Dermis blood vessel endothelial cell (primary cell): ENCODE results near the gene BEND5. TPM values are rescaled to one million over a fixed set of nuclear protein-coding genes. Genes with fewer than 3 reads are reported as not detected.

Experiments used
- DNase-seq: peaks from one replicate; pipeline ENCODE4 v3.0.0; 2010
- total RNA-seq: library from RNA; depleted of rRNA; stranded (reverse); fragments of >200 nt; gene quantifications from 2 replicates; pipeline ENCODE4 v1.2.3, GENCODE V29; 2014

The BEND5 gene
- total RNA-seq, 1 donor from 2014 or later = 0.17 TPM

DNA sequence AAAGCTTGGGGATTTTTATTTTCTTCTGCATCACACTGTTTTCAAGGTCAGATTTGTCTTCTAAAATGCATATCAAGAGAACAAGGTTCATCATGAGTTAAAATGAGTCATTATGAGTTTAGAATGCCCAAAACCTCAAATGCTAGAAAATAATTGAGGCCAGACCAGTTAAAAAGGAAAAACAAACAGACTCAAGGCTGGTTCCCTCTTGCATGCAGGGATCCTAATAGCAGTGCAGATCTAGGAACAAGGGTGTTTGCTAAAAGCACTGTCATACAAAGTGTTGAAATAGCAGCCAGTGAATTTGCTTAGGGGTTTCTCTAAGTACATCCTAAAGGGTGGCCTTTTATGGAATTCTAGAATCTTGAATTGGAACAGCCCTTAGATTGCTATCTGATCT lies 15.3 kb downstream of the BEND5 start:
- DNase-seq = no peak

DNA sequence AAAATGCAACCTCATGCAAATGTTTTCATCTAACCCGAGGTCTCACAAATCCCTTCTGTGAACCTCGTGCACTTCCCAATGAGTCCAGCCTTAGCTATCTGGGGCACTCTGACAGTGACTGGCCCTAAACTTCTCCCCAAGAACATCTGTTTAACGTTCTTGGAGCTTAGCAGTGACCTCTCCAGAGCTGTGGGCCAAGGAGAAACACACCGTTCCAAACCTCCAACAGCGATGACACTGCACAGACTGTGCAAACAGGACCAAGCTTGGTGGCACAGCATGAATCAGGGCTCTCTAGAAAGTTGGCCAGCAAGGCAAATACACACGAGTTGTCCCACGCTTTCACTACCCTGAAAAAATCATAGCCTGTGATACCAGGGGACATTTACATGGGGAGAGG lies 15.8 kb downstream of the BEND5 start:
- DNase-seq = no peak

DNA sequence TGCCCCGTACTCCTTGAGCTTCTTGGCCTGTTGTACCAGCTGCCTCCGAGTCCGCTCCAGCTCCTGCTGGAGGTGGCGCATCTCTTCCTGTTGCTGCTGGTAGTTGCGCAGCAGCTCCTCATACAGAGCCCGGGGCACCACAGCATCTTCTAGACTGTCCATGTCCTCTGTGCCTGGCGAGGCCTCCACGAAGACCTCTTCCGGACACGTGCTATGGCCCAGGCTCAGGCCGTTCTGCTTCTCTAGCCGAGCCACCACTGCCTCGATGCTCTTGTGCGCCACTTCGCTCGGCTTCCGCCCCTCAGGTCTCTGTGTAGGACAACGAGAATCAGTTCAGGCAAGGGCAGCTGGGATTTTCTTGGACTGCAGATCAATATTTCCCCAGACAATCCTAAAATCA lies 17.7 kb downstream of the BEND5 start:
- DNase-seq = no peak

DNA sequence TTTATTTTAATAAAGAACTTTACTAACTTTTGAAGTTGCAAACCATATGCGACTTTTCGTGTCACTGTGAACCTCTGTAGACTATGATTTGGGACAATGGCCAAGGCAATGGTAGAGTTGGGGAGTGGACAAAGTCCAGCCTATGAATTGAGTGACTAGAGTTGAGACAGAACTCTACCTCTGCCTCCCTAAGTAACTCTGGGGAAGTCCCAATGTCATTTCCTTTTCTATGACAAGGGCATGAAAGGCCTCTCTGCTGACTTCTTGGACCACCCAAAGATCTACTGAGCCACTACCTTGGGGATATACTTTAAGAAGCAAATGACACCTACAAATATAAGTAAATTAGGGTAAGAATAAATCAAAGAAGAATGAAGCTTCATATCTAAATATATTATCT lies 19.3 kb downstream of the BEND5 start:
- DNase-seq = no peak

DNA sequence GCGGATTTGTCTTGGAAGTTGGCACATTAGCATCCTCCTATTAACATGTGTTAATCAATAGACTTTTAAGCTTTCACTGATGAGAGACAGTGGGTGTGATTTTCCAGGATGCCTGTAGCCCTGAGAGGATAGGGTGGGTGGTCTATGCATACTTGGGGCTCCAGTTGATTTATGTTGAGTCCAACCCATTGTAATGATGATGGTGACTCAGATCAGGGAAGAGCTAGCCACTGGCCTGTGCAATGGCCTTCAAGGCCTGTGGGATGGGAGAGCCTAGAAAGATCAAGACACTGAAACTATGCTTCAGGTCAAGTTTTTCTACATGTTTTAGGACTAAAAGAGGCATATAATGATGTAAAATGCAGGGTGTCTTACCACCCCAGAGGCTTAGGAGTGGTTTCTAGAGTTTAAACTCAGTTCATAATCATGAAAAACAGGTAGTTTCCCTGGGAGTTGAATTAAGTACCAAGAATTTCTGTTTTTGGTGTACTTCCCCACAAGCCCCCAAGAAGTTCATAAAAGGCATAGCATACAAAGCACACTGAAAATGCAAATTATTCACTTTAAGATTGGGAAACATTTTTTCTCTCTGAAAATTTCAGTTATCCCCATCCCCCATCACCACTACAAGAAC lies 19.9 kb downstream of the BEND5 start:
- DNase-seq = no peak

DNA sequence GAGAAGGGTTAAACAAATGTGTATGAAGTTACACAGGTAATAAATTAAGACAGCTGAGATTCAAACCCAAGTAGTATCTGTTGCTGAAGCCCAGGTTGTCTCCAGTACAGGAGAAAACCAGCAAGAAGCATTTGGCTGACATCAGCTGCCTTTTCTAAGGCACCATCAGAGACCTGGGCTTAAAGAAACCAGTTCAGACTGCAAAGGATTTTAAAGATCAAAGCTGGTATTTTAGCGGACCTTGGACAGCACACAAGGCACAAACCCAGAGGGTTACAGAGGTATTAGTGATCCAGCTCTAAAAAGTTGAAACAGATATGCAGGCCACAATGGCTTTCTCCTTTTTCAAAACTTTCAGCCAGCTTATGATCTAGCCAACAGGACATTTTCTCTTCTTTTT lies 23.4 kb downstream of the BEND5 start:
- DNase-seq = no peak

DNA sequence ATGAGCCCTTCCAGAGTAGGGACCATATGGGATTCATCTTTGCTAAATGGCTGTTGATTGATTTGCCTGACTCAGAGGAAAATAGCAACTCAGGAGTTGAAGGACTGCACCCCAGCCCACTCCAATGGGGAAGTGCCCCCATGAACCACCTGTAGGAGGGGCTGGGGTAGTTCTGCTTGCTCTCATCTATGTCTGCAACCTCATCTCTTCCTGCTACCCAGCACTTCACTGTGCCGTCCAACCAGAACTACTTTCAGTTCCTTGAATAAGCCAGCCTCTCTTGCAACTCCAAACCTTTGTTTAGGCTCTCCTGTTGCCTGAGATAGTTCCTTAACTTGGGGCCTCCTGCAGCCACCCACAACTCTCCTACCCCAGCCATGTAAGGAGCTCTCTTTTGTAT lies 26.6 kb downstream of the BEND5 start:
- no peak for DNase-seq

DNA sequence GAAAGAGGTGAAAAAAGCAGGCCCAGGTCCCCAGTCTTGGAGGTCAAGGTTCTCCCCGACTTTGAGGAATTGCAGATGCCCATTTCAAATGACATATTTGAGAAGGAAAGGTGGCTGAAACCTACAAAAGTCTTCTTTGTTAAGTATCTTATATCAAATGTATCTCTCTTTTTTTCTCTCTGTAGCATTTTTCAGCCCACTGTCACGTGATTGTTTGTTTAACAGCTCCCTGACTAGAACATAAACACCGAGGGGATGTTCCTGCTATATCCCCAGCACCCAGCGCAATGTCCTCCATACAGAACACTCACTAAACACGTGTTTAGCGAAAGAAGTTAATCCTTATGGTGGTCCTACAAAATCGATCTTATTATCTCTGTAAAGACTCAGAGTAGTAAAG lies 27.6 kb downstream of the BEND5 start:
- DNase-seq = no peak

DNA sequence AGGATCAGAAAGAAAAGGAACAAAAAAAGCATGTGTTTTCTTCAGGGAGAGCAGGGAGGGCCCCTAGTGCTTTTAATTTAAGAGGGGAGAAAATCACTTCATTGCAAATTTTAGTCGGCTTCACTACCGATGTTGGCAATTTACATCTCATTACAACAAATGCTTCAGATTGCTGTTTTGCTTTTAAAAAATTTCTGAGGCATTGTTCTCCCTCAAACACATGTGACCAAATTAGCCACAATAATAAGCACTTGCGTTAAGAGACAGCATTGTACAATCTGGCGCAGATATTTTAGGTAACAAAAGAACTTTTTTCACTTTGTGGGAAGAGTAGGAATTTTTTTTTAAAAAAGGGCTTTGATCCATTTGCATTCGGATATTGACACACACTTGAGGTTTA lies 29.8 kb downstream of the BEND5 start:
- DNase-seq = no peak

DNA sequence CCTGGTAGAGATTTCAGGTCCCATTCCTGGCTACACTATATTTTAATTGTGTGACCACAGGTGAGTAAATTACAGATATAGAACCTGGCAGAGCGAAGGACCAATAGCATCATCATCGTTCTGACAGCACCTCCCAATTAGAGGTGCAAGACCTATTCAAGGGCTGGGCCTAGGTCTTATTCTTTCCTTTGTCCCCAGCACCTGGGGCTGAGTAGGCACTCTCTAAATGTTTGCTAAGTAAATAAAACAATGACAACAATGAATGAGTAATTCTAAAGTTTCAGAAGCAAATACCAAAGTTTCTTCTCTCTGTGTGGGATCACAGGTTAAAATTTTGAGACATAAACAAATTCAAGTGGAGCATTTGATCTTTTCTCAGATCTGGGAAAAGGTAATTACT lies 32.7 kb downstream of the BEND5 start:
- DNase-seq = no peak

DNA sequence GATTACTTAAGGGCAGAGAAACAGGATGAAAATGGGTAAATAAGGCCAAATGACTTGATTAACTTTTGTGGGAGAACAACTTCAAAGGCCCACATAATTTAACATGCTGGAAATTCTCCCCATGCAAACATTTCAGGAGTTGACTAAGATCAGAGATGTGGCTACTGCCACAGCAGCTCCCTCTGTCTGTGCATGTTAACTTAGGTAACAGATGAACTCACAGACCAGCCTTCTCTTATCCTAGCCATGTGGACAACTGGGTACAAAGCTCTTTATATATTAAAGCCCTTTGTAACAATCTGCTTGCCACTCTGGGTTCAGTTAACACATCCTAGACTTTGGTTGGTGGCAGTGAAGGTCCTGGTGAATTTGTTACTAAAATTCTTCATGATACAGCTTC lies 33.2 kb downstream of the BEND5 start:
- no peak for DNase-seq

DNA sequence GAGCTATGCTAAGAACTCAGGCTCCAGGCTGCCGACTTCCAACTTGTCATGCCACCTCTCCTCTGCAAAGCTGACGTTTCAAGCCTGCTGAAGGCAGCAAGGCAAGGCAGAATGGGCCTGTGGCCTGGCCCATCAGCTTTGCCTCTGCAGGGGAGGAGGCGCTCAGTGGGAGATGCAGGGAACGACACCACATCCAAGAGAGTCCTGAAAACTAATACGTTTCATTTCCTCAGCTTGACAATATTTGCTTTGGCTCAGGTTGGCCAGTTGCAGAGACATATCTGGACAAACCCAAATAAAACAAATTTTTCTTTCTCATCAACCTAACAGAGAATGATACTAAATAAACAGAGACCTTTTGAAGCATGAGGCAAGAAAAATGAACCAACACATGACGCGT lies 35.3 kb downstream of the BEND5 start:
- no peak for DNase-seq

DNA sequence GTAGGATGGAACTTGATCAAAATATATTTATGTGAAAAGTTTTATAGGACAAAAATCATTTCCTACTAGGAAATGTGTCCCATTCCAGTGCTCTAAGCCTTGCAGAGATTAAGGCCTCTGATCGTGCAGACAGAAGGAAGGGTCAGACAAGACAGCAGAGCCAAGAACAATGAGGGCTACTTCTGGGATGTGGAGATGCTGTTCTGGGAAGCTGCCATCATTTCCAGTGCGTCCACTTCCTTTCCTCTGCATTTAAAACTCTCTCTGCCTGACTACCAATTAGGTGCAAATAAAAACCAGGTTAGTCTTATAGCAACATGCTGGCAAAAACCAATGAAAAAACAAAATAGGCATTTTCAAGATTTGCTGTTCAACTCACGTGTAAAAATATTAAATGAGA lies 36.1 kb downstream of the BEND5 start:
- DNase-seq = no peak

DNA sequence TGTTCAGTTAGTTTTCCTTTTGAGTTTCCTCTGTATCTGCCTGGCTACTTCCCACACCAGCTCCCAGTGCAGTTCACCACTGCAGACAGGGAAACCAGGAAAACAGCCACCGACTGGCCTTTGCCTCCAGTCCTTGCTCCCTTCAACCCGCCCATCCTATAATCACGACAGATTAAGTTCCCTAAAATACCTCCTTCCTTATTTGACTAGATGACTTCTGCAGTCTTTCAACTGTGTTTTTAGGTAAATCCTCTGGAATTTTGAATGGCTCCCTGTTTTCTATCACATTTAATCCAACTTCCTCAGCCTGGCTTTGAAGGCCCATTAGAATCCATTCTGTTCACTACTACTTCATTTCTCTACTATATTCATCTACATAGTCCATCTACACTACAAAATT lies 37.6 kb downstream of the BEND5 start:
- no peak for DNase-seq

DNA sequence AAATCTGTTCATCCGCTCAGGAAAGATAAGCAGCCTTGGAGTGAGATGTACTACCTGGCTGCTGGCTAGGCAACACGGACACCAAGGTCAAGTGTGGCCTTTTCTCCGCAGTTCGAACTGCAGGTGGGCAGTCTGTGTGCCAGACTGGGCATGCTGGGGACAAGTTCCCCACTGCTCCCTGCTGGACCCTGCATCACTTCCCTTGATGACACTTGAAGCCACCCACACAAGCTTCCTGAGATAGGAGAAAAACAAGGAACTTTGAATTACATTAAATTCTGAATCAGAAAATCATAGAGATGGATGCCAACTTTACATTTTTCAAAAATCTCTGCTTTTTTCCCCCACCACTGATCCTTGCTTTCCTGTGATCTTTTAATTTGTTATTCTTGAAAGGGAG lies 38.3 kb downstream of the BEND5 start:
- DNase-seq = no peak

DNA sequence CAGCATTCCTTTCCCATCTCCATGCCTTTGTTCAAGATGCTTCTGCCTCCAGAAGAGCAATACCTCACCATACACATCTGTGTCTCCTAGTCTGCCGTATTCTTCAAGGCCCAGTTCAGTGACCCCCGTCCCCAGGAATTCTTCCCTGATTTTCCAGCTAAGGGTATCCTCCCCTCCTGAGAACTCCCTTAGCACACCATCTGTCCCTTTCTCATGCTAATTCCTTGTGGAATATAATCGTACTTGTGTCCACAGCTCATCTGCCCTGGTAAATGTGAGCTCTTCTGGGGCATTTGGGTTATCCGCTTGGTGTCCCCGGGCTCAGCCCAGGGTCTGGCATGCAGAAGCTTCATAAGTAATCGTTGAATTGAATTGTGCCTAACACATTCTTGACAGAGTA lies 40.9 kb downstream of the BEND5 start:
- no peak for DNase-seq

DNA sequence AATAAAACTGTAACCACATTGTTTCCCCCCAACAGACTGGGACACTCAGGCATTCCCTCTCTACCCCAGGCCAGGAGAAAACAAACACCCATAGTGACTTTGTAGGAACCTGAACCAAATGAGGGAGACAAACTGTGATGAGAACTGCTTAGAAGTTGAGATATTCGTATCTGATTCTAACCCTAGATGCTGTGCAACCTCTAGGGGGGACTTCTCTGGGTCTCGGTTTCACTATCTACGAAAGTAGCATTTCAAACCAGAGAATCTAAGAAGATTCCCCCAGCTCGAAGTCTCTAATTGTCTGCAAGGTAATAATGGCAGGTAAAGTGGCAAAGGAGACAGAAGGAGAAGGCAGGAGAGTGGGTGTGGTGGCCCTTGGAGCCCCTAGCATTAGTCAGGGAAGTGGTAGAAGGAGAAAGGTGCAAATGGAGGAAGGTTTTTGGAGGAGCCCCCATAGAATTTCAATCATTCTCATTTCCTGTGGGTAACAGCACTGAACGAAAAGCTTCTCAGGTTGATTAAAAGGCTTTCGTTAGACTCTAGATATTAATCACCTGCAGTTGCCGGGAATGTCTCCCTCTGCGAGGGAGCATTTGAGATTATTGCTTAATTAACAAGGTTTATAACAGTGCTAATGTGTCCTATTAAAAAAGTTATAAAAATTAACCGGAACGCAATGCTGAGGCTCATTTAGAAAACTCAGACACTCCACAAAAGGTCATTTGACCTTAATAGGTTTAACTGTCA lies 46.4 kb downstream of the BEND5 start:
- DNase-seq = no peak

DNA sequence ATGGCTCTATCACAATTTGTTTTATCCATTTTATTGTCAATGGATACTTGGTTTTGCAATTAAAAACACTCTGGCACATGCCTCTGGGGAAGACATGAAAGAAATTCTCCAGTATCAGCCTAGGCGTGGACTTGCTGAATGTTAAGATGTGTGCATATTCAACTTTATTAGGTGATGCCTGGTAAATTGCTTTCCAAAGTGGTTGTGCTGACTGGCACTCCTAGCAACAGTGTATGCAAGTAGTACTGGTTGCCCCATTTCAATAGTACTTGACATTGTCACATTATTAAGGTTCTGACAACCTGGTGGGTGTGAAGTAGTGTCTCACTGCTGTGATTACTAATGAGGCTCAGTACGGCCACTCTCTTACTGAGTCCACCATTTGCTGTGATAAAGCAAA lies 48.1 kb downstream of the BEND5 start:
- DNase-seq = no peak

DNA sequence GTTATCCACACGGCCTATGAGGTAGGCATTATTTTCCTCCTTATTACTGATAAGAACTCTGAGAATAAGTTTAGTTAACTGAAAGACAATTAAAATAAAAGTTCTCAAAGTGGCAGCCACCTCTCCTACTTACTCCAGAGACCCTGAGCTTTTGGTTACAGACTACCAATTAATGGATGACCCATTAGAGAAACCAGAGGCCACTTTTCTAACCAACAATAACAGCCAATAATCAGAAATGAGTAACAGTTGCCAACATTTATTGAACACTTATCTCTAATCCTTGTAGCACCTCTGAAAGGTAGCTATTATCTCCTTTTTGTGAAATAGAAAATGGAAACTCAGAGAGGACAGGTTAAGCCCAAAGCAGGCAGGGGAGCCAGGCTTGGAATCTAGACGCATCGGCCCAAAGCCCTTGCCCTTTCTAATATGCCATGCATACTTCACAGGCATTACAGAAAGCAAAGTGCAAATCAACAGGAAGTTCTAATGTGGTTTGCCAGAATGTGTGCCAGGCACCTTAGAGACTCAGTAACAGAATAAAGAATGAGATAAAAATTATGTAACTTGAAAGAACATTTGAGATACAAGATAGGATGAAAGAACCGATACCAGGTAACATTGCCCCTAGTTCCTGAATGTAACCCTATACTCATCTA lies 50.0 kb downstream of the BEND5 start:
- DNase-seq = no peak

DNA sequence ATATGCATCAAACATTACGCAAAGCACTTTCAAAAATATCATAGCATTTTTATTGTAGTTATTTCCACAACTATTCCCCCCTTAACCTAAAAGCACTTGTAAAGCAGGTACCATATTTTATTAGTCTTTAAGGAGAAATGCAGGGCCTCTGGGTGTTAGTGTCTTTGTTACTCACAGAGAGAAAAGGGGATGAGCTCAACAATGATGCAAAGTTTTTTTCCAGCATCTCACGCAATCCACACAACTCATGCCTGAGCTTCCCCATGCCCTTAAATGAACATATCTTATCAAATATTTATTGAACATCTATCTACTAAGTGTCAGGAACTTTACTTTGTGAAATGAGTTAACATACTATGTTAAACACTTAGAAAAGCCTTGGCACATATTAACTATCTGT lies 50.6 kb downstream of the BEND5 start:
- no peak for DNase-seq

DNA sequence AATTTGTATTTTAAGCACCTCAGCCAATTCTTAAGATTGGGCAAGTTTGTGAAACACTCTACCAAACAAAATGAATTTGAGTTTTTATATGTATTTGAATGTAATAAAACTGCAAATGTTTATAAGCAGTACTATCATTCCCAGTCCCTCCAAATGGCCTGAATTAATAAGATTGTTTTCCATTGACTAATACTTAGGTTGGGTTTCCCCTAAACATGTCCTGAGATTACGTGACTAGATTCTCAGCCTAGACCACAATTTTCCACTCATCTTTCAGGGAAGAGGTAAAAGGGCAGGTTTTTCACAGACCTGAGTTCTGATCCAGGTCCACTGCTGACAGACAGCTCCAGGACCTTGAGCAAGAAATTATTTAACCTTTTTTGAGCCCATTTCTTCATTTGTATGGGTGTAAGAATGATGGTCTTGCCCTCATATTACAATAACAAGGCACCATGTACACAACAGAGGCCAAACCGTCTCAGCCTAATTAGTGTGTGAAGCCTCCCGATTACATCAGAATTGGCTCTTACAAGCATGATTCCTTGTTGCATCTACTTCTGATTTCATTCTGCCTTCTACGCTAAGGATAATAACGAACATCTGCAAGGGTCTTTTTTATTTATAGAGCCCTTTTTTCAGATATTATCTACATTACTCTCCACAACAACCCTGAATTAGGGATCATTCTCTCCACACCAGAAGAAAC lies 51.2 kb downstream of the BEND5 start:
- no peak for DNase-seq

DNA sequence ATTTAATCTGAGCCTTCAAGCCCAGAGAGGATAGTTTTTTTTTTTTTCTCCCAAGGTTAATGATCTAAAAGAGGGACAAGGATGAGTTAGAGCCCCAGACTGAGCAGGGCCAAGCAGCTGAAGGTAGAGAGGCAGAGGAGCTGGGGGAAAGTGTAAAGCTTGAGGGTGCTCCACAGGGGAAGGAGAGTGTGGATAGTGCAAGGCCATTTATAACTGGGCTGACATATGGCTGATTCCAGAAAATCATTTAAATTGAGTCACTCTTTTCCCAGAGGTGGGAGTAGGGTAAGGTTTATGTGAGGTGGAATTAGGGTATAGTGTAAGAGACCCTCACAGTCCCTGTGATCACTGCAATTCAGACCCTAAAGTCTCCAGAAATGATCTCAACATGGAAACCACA lies 55.8 kb downstream of the BEND5 start:
- DNase-seq = no peak

DNA sequence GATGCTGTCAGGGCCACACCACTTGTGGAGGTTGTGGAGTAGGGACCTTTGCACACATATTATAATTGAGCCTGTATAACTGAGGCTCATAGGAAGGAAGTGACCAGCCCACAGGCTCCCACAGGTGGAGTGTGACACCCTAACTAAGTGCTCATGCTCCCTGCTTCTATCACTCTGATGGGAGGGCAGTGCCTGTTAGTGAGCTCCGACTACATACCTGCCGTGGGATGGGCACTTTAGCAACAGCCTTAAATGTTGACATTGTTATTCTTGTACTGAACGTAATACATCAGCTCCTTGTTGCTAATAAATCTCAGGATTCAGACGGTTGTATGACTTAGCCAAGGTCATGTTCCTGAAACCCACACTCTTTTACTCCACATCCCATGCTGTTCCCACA lies 58.0 kb downstream of the BEND5 start:
- no peak for DNase-seq
